NCI-H460 (cell line): Measurements from ENCODE around the gene PPP6R2. TPM values are rescaled to one million over a fixed set of nuclear protein-coding genes. Genes with fewer than 3 reads are reported as not detected.
A peak's percentile ranks its signal among the peaks of the same experiment; 100 is the strongest.
"Not testable (repeated sequence)": the region's sequence is repeated elsewhere in the genome, so short reads cannot be mapped to it uniquely, and the experiment has no call there.

ENCODE experiments used
- DNase-seq: peaks from one replicate; pipeline ENCODE4 v3.0.0-alpha.2; 2016; ENCODE audit warnings: low read depth; ENCODE audit errors: extremely low read depth
- total RNA-seq: library from RNA; depleted of rRNA; stranded (reverse); fragments of >200 nt; shearing (Covaris generic); gene quantifications from 2 replicates; pipeline ENCODE4 v1.2.3, GENCODE V29; 2014

Gene PPP6R2
- total RNA-seq, 1 experiment from 2014 or later: 24.5 TPM

DNA sequence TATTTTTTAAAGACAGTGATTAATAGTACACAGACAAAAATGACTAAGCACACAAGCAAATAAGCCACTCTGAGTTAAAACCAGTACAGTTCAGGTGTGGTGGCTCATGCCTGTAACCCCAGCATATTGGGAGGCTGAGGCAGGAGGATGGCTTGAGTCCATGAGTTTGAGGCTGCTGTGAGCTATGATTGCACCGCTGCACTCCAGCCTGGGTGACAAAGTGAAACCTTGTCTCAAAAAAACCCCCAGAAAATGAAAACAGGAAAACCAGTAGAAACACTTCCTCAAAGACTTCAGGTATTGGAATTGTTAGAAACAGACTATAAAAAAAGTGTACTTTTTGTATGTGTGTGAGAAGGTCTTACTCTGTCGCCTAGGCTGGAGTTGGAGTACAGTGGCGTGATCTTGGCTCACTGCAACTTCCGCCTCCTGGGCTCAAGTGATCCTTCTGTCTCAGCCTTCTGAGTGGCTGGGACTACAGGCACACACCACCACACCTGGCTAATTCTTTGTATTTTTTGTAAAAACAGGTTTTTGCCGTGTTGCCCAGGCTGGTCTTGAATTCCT lies 33.0 kb downstream of the PPP6R2 start:
- DNase-seq: no peak

DNA sequence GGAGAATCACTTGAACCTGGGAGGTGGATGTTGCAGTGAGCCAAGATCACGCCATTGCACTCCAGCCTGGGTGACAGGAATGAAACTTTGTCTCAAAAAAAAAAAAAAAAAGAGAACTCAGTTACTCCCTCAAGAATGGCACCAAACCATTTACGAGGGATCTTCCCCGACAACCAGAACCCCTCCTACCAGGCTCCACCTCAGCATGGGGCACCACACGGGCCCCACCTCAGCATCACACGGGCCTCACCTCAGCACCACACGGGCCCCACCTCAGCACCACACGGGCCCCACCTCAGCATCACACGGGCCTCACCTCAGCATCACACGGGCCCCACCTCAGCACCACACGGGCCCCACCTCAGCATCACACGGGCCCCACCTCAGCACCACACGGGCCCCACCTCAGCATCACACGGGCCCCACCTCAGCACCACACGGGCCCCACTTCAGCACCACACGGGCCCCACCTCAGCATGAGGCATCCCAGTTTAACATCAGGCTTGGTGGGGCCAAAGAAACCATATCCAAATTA lies 38.0 kb downstream of the PPP6R2 start:
- DNase-seq: not testable (repeated sequence)

DNA sequence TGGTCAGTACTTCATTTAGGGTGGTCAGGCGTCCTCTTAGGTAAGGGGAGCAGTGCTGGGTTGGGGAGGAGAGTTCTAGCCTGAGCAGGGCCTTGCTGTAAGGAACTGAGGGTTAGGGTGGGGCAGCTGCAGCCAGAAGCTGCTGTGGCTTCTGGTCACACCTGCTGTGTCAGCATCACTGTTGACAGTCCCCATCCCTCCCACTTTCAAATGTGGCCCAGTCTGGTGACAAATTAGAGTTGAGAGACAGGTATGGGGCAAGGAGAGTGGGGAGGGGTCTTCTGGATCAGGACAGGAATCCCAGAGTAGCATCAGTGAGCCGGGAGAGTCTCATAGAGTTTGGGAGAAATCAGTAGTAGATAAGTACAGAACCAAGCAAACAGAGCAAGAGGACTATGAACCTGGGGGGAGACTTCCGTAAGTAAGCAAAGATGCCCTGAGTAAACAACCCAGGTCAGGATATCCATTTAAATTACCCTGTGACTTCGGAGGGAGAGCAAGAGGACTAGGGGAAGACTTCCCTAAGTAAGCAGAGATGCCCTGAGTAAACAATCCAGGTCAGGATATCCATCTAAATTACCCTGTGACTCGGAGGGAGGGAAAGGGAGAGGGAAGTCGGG lies 53.7 kb downstream of the PPP6R2 start:
- peak; percentile 46 for DNase-seq

DNA sequence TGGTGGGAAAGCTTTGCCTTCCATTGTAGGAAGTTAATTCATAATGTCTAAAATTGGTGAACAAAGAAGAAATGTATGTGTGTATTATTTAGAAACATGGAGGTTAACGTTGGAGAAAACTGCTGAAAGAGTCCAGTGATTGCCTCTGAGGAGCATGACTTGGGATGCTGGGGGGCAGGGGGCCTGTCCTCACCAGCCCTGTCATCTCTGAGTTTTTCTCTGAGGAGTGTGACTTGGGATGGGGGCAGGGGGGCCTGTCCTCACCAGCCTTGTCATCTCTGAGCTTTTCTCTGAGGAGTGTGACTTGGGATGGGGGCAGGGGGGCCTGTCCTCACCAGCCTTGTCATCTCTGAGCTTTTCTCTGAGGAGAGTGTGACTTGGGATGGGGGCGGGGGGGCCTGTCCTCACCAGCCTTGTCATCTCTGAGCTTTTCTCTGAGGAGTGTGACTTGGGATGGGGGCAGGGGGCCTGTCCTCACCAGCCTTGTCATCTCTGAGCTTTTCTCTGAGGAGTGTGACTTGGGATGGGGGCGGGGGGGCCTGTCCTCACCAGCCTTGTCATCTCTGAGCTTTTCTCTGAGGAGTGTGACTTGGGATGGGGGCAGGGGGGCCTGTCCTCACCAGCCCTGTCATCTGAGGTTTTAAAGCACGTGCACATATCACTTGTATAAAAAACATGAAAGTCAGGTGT lies 54.4 kb downstream of the PPP6R2 start:
- peak; percentile 81 for DNase-seq

DNA sequence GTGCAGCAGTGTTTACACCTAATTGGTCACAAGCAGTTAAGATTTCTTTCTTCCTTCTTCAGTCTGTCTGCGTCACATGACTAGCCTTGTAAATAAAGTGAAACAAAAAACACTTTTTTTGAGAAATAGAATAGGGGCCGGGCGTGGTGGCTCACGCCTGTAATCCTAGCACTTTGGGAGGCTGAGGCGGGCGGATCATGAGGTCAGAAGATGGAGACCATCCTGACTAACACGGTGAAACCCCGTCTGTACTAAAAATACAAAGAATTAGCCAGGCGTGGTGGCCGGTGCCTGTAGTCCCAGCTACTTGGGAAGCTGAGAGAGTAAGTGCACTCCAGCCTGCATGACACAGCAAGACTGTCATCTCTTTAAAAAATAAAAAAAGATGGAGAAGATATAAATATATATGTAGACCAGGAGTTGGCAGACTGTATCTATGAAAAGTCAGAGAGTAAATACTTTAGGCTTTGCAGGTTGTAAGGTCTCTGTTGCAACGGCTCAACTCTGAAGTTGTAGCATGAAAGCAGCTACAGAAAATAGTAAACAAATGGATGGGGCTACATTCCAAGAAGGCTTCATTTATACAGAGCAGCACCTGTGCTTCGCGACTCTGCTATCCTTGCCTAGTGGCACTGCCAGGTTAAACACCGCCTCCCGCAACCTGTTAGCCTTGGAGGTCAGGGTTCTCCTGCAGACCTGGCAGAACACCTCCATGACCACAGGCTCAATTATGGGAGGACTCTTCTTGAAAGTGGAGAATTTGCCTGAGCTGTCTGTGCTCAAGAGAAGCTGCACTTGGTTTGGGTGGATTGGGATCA lies 55.9 kb downstream of the PPP6R2 start:
- DNase-seq: no peak

DNA sequence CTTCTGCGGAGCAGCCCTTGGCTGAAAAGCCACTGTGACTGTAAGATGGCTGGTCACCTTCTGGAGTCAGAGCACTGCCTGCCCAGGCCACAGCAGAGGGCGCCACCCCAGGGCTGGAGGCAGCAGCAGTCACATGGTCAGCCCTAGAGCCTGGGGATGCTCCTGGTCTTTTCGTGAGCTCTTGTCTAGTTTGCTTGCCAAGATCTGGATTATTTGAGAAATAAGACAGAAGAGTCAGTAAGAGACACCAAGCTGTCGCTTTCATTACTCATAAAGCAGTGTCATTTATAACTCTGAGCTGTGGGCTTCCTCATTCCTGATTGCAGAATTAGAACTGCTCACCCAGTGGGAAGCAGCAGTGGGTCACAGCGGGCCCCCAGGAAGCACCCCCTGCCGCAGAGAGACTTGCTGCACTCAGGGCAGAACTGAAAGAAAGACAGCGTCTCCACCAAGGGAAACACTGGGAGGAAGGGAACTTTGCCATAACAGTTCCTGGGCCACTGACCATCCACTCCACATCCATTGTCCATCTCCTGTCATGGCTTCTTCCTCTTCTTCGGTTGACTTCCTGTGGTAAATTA lies 56.7 kb downstream of the PPP6R2 start:
- peak; percentile 42 for DNase-seq

DNA sequence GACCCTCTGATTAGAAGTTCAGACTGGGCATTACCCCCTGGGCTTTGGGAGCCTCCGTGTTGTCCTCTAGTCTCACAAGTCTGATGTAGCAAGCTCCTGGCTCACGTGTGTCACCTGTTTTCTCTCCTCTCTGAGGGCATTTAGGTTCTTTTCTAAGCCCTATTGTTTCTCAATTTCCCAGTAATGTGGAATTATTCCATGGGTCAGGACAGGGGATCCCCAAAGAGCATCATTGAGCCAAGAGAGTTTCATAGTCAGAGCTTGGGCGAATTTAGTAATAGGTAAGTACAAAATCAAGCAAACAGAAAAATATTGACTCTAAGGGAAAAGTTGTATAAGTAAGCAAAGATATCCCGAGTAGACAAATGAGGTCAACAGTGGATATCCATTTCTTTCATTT lies 57.3 kb downstream of the PPP6R2 start:
- DNase-seq: no peak

DNA sequence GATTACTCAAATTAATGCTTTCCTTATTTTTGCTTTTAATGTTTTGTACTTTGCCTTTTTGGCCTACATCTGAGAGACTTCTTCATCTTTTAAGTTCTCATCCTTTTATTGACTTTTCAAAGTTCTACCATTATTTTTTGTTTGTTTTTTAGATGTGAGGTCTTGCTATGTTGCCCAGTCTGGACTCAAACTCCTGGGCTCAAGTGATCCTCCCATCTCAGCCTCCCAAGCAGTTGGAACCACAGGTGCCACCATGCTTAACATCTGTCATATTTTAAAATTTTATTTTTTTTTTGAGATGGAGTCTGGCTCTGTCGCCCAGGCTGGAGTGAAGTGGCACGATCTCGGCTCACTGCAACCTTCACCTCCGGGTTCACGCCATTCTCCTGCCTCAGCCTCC lies 57.8 kb downstream of the PPP6R2 start:
- DNase-seq: no peak

DNA sequence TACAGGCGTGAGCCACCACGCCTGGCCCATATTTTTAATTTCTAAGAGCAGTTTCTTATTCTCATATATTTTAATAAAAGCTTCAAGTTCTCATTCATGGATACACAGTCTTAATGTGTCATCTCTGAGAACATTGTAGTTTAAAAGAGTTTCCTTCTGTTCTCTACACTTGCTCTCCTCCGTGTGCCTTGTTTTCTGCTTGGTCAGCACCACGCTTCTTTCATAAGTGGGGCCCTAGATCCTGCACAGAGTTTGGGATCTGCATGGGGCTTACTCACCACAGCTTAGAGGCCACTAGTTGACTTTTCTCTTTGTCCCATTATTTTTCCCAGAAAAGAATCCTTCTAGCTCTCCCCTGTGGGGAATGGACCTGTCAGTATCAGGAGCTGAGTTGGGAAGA lies 58.8 kb downstream of the PPP6R2 start:
- DNase-seq: no peak

DNA sequence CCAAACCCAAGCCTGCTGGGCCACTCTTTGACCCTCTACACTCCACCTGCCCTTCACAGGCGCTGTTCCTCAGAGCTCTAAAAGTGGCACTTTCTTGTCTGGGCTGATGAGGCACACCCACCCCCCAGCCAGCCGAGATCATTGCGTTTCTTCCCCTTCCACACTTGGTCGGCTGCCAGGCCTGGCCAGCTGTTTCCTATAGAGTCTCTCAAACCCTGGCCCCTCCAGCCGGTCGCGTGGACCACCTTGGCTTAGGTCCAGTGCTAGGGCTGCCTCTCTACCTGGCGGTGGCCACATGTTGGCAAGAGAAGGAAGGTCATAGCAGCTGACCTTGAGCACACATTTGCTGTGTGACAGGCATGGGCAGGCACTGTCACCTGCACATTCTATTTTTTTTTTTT lies 60.6 kb downstream of the PPP6R2 start:
- no peak for DNase-seq

DNA sequence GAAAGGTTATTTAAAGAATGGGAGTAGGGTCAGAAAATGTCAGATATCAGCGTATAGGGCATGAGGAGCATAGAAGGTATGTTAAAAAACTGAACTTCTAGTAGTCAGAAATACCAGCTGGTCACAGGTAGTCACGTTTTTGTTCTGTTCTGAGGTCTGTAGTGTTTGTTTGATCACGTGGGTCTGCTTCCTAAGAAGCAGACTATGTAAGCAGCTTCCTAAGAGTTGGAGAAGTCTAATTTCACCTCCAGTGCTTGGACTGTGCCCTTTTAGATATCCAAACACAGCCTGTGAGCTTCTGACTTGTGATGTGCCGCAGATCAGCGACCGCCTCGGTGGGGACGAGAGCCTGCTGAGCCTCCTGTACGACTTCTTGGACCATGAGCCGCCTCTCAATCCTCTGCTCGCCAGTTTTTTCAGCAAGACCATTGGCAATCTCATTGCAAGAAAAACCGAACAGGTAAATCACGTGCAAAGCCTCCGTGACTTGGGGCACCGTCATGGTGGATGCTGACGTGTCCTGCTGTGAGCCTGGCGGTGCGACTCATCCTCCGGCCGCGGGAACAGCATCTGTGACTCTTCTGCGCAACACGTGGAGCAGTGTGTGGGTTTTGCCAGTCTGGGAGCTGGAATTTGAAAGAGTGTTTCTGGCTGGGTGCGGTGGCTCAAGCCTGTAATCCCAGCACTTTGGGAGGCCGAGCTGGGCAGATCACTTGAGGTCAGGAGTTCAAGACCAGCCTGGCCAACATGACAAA lies 63.5 kb downstream of the PPP6R2 start:
- no peak for DNase-seq

DNA sequence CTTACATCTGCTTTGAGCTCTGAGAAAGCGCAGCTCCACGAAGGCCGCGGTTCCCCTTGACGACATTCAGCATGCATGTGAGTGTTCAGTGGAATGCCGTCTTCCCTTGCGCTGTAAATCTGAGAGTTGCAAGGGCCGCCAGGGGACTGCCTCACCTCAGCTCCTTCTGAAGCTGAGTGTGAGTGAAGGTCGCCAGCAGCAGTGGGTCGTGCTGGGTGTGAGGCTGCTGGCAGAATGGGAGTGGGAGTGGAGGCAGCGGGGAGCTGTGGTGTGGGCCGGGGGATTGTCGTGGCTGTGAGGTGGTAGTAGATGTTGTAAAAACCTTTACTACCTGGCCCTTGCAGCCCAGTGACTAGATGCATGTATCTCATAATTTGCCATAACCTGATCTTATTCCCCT lies 65.2 kb downstream of the PPP6R2 start:
- DNase-seq: no peak

DNA sequence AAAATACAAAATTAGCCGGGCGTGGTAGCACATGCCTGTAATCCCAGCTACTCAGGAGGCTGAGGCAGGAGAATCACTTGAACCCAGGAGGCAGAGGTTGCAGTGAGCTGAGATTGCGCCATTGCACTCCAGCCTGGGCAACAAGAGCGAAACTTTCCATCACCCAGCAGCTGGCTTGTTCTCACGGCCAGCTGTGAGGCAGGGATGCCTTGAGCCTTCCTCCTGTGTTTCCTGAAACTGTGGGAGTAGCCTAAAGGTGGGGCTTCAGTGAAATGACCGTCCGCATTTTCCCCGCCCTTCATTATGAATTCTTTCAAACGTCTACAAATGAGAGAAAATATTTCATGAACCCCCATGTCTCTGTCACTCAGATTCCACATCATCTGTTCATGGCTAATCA lies 65.8 kb downstream of the PPP6R2 start:
- DNase-seq: not testable (repeated sequence)

DNA sequence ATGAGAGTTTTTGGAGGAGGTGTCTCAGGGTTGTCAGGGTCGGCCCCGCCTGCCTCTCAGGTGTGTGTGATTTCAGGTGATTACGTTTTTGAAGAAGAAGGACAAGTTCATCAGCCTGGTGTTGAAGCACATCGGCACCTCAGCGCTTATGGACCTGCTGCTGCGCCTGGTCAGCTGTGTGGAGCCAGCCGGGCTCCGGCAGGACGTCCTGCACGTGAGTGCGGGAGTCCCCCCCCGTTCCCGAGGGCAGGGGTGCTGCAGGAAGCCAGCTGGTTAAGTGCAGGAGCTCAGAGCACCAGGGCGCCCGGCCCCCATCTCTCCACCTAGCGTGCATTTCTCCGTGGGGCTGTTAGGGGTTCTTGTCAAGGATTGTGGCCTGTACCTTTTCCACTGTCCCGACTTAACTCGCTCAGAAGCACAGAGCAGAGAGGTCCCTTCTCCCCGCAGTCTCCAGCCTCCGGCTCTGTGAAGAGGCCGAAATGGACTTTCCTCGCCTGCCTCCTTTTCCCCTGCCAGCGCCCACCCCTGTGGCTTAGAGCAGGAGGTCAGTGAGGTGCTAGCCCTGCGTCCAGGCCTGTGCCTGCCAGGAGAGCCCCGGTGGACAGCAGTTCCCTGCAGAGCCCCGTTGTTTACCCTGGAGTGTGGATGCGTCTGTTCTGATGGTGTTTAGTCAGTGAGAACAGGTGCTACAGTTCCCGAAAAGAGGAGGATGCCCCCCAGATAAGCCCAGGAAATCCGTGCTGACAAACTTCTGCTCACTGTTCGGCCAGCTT lies 71.5 kb downstream of the PPP6R2 start:
- no peak for DNase-seq

DNA sequence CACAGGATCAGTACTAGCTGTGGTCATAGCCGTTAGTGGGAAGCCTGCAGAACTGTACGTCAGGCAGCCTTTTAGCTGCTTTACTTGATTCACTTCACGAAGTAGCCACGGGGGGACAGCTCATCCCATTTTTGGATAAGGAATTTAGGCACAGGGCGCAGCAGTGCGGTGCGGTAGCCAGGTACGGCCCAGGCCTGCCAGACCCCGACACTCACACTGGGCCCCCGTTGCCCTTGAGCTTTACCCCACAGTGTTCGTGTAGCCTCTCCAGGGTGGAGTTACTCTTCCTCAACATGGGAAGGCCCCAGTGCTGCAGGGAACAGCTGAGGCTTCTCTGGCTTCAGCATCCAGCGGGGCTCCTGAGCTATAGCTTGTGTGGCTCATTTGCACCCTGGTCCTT lies 72.3 kb downstream of the PPP6R2 start:
- DNase-seq: no peak

DNA sequence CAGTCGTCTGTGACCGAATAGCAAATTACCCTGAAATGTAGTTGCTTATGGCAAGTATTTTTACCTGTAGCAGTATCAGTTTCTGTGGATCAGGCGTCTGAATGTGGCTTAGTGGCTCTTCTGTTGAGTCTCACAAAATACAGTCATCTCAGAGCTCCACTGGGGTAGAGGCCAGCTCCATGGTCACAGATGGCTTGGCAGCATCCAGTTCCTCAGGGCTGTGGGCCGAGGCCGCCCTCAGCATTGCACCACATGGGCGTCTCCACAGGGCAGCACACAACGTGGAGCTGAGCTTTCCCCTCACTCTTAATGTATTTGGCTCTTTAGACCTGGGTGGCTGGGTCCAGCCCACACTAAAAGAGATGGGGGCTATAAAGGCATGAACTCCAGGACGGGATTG lies 73.9 kb downstream of the PPP6R2 start:
- DNase-seq: no peak

DNA sequence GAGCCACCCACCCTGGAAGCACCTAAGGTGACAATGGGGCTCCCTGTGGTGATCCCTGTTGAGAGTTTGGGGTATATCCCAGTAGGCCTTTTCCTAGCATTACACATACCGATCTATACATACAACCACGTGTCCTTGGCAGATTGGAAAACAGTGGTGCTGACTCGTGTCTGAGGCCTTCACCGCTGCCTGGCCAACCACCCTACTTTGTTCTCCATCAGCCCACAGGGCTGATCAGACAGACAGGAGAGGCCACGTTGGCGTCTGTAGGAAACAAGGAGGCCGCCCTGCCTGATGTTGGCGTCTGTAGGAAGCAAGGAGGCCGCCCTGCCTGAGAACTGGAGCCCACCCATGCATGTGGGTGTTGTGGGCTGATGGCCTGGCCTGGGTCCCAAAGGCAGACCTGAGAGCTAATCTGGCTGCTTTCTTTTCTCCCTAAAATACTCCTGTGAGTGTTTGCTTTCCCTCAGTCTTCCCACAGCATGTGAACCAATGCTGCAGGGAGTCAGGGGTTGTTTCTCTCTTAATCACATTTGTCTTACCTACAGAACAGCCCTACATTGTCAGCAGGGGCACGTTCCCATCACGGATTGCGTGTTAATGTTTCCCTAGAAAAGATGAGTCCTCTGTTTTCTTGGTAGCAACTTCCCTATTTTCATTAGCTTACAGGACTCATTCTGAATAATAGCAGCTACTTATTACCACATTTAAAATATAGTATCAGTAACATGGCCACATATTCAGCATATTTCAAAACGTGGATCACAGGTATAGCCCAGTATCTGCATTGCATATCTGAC lies 74.5 kb downstream of the PPP6R2 start:
- no peak for DNase-seq

DNA sequence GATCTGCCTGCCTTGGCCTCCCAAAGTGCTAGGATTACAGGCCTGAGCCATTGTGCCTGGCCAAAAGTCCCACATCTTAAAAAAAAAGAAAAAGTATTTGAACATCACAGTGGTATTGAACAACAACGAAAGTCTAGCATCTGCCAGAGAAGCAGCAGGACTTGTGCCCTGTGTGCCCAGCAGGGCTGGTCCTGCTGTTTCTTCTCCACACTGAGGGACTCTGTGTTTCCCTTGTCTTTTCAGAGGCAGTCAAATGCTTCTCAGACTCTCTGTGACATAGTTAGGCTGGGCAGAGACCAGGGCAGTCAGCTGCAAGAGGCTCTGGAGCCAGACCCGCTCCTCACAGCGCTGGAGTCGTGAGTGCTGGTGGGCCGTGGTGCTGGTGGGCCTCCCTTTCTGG lies 75.5 kb downstream of the PPP6R2 start:
- DNase-seq: no peak

DNA sequence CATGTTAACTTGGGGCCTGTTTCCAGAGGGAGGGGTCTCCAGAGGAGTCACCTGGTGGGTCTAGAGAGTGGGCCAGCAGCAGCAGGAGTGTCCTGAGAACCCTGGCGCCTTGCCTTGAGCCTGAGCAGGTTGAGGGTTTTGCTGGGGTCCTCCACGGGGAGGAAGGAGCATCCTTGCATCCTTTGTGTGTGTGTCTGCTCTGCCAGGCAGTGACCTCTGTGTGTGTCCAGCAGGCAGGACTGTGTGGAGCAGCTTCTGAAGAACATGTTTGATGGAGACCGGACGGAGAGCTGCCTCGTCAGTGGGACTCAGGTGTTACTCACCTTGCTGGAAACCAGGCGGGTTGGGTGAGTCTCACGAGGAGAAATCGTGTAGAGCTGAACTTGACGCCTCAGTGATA lies 76.0 kb downstream of the PPP6R2 start:
- no peak for DNase-seq
